ENCODE data around the gene CHN2. TPM values are rescaled to one million over a fixed set of nuclear protein-coding genes. Genes with fewer than 3 reads are reported as not detected.

CHN2 gene
- total RNA-seq, 1 donor from 2014 or later = 0.64 TPM

GRCh38 chr7:29344334-29344978 lies 149.9 kb downstream of the CHN2 start:
- no peaks in the 10 kb centered on the region for H3K4me1 Mint-ChIP-seq (ENCODE audit: unreplicated experiment)
- no peak overlapping the region for H3K27ac Mint-ChIP-seq (ENCODE audit: unreplicated experiment)
- no peak for DNase-seq (ENCODE audit: extremely low spot score, unreplicated experiment)
- H3K4me3 Mint-ChIP-seq (ENCODE audit: unreplicated experiment) = no peak overlapping the region
- peaks cover 24% of the 10 kb centered on the region for H3K27me3 Mint-ChIP-seq (ENCODE audit: unreplicated experiment)
- H3K9me3 Mint-ChIP-seq (ENCODE audit: unreplicated experiment) = no peaks in the 10 kb centered on the region
- H3K36me3 Mint-ChIP-seq (ENCODE audit: unreplicated experiment) = no peaks in the 10 kb centered on the region
- no peak for TF ChIP-seq CTCF (IDR thresholded peaks at IDR 0.05)

- no peak overlapping the region for H3K27ac Mint-ChIP-seq (ENCODE audit: unreplicated experiment)
- DNase-seq (ENCODE audit: extremely low spot score, unreplicated experiment) = no peak
Observed at GRCh38 chr7:29345590-29345989, 151.0 kb downstream of the CHN2 start.

DNA sequence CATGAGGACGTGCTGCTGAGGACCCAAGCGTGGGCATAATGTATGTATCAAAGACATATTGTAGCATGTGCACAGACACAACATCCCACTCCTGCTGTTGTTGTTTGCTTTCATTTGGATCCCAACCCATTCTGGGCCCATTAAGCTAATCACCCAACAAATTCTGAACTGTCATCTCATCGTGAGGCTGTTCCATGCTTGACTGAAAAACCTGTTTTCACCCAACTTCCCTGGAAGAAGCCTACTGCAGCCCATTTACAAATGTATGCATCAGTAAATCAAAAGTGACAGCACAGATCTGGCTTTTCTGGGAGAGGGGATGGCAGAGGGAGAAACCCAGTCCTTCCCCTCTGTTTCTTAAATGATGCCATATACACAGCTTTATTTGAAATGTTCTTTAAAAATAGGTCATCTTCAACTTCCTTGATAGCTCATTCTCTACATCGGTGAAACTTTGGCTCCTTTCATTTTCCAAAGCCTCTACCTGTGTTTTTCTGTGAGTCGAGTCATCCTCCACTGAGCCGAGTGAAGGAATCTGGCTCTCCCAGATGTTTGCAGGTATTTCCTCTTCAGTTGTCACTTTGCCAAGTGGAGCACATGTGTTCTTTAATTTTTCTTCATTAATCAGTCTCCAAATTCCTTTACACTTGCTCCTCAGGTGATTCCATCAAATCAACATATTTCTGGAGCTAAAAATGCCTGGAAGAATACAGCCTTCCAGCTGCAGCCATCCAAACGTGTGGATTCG lies 151.8 kb downstream of the CHN2 start:
- no peak for DNase-seq (ENCODE audit: extremely low spot score, unreplicated experiment)
- no peak for TF ChIP-seq CTCF (IDR thresholded peaks at IDR 0.05)
- Mint-ChIP-seq H3K4me1 (ENCODE audit: unreplicated experiment) (no peaks in the 10 kb centered on the region), H3K27me3 (ENCODE audit: unreplicated experiment) (peaks cover 23% of the 10 kb centered on the region), H3K4me3 (ENCODE audit: unreplicated experiment) (no peak overlapping the region), H3K27ac (ENCODE audit: unreplicated experiment) (no peak overlapping the region), H3K9me3 (ENCODE audit: unreplicated experiment) (no peaks in the 10 kb centered on the region), H3K36me3 (ENCODE audit: unreplicated experiment) (no peaks in the 10 kb centered on the region)

More at GRCh38 chr7:29345590-29345989, 151.0 kb downstream of the CHN2 start:
- peak; percentile 30 for TF ChIP-seq CTCF (IDR thresholded peaks at IDR 0.05)
- Mint-ChIP-seq H3K4me3 (ENCODE audit: unreplicated experiment) (no peak overlapping the region), H3K36me3 (ENCODE audit: unreplicated experiment) (no peaks in the 10 kb centered on the region), H3K27me3 (ENCODE audit: unreplicated experiment) (peaks cover 25% of the 10 kb centered on the region), H3K9me3 (ENCODE audit: unreplicated experiment) (no peaks in the 10 kb centered on the region), H3K4me1 (ENCODE audit: unreplicated experiment) (no peaks in the 10 kb centered on the region)

DNA sequence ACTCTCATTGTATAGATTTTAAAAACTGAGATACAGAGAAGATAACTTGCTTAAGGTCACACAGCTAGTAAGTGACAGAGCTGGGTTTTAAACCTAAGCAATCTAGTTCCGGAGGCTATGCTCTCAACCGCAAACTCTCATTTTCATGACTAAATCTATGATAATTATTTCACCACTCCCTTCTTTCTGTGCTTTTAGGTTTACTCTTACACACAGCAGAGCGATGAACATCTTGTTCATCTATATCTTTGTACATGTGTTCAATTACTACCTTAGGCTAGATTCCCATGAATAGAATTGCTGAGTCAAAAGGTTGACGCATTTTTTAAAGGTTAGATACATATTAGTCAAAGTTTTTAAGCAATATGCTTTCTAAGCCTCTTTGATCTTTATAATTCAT lies 154.8 kb downstream of the CHN2 start:
- DNase-seq (ENCODE audit: extremely low spot score, unreplicated experiment) = no peak
- TF ChIP-seq CTCF (IDR thresholded peaks at IDR 0.05) = no peak
- Mint-ChIP-seq H3K27ac (ENCODE audit: unreplicated experiment) (no peak overlapping the region), H3K4me3 (ENCODE audit: unreplicated experiment) (no peak overlapping the region), H3K4me1 (ENCODE audit: unreplicated experiment) (no peaks in the 10 kb centered on the region), H3K9me3 (ENCODE audit: unreplicated experiment) (no peaks in the 10 kb centered on the region), H3K36me3 (ENCODE audit: unreplicated experiment) (no peaks in the 10 kb centered on the region), H3K27me3 (ENCODE audit: unreplicated experiment) (peaks cover 25% of the 10 kb centered on the region)

DNA sequence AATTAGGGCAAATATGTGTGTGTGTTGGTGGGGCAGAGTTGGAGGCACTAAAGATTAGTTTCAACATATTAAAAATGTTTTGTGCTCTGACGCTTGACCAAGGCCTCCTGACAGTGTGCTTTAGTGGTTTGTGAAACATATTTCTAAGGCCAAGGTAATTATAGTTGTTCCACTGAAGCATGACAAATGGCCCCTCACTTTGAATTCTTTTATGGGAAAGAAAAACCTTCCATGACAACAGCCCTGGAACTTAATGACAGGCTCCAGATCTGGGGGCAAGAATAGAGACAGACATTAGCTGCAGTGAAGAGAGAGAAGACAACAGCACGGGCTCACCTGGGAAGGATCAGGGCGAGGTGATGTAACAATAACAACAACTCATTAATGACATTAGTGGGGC lies 155.8 kb downstream of the CHN2 start:
- H3K4me1 Mint-ChIP-seq (ENCODE audit: unreplicated experiment) = no peaks in the 10 kb centered on the region
- H3K9me3 Mint-ChIP-seq (ENCODE audit: unreplicated experiment) = no peaks in the 10 kb centered on the region
- no peaks in the 10 kb centered on the region for H3K36me3 Mint-ChIP-seq (ENCODE audit: unreplicated experiment)
- peaks cover 25% of the 10 kb centered on the region for H3K27me3 Mint-ChIP-seq (ENCODE audit: unreplicated experiment)
- H3K27ac Mint-ChIP-seq (ENCODE audit: unreplicated experiment) = no peak overlapping the region
- no peak overlapping the region for H3K4me3 Mint-ChIP-seq (ENCODE audit: unreplicated experiment)
- TF ChIP-seq CTCF (IDR thresholded peaks at IDR 0.05) = no peak
- no peak for DNase-seq (ENCODE audit: extremely low spot score, unreplicated experiment)

Data from osteocyte (in vitro differentiated cells).